Neural cell (in vitro differentiated cells): ENCODE data around the gene STK32B.

ENCODE experiments used
- CTCF ChIP-seq: fragments of 450-650 bp; IDR thresholded peaks from 2 replicates; pipeline ENCODE4 v1.5.1; 2014; ENCODE audit warnings: antibody characterized with exemption, mild to moderate bottlenecking, moderate library complexity; ENCODE audit not compliant: poor library complexity, severe bottlenecking
- MXI1 ChIP-seq: fragments of 450-650 bp; conservative IDR thresholded peaks from 2 replicates; pipeline ENCODE4 v1.6.1; 2014; ENCODE audit warnings: antibody characterized with exemption, mild to moderate bottlenecking; ENCODE audit not compliant: poor library complexity, severe bottlenecking
- POLR2AphosphoS5 ChIP-seq: IDR thresholded peaks from 2 replicates; pipeline ENCODE4 v1.6.1; 2012
- RAD21 ChIP-seq: fragments of 450-650 bp; conservative IDR thresholded peaks from 2 replicates; pipeline ENCODE4 v1.6.1; 2014; ENCODE audit warnings: antibody characterized with exemption, mild to moderate bottlenecking, moderate library complexity
- SMC3 ChIP-seq: fragments of 450-650 bp; conservative IDR thresholded peaks from 2 replicates; pipeline ENCODE4 v1.6.1; 2014; ENCODE audit warnings: antibody characterized with exemption, mild to moderate bottlenecking, moderate library complexity; ENCODE audit not compliant: poor library complexity

GRCh38 chr4:5460106-5460801 is 409.0 kb downstream of the STK32B start:
- TF ChIP-seq SMC3 (peak; percentile 39), CTCF (peak; percentile 33), POLR2AphosphoS5 (no peak), RAD21 (no peak), MXI1 (no peak)
